Activated T-cell treated with anti-CD3 and anti-CD28 coated beads for 1 hour (primary cell): ENCODE measurements around the gene ZNF692.
A peak's percentile ranks its signal among the peaks of the same experiment; 100 is the strongest.

ENCODE experiments used
- DNase-seq: peaks from one replicate; pipeline ENCODE4 v3.0.0-alpha.2; 2020; ENCODE audit warnings: low read depth

ZNF692 gene

DNA sequence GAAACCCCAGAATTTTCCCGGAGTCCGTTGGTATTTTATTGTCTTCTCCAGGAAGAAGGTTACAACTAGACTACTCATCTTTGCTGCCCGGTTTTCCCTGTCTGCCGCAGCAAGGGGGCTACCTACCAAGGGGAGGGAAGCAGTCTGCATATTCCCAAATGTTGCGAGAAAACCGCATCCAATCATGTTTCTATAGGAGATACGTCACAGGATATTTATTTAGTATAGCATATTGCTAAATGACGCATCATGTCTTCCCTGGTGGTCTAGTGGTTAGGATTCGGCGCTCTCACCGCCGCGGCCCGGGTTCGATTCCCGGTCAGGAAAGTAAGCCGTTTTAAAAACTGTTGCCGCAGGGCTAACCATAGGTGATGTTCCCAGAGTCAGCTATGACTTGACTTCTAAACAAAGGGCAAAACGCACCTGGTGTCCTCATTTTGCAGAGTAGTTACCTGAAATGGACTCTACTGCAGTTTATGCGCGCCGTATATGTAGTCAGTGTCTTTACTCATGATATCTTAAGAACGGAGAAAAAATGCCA, 15.2 kb upstream of the ZNF692 start:
- peak; percentile 79 for DNase-seq

DNA sequence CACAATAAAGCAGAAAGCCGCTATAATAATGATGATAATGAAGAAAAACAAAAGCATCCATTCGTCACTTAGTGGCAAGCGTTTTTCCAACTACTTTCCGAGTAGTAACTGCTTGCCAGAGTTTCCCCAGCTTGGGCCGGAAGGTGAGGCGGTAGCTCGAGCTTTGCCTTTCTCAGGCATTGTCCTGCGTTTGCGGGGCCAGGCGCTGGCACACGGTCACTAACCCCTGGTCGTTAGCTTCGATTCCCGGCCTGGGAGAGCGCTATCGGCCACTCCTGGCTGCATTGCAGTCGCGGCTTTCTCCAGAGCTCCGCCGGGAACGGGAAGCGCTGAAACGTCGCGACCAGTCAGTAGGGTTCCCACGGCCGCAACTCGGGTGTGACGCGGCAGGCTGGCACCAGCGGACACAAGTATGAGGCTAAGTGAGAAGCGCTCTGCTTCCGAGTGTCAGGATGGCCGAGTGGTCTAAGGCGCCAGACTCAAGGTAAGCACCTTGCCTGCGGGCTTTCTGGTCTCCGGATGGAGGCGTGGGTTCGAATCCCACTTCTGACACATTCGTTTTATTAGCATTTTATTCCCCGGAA, 14.6 kb upstream of the ZNF692 start:
- peak; percentile 86 for DNase-seq

DNA sequence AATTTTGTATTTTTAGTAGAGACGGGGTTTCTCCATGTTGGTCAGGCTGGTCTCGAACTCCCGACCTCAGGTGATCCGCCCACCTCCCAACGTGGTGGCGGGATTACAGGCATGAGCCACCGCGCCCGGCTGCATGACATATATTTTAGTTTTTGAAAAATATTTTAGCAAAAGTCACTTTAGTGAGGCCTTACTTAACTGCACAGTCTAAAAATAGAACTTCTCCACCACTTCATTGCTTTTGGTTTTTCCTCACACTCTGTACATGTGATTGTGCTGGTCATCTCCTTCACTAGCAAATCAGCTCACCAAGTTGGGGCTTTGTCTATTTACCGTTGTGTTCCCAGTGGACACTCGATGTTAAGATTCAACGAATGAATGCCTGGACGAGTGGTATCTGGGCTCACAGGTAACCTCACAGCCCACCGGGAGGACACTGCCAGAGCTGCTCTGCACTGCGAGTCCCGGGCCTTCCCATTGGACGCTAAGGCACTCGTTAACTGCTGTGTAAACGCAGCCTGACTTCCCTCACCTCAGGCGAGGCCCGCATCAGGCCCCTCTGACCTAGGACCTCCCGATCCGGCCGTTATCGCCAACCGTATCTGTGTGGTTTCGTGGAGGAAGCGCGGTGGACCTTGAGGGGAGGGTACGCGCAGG, 14.0 kb upstream of the ZNF692 start:
- DNase-seq = no peak

DNA sequence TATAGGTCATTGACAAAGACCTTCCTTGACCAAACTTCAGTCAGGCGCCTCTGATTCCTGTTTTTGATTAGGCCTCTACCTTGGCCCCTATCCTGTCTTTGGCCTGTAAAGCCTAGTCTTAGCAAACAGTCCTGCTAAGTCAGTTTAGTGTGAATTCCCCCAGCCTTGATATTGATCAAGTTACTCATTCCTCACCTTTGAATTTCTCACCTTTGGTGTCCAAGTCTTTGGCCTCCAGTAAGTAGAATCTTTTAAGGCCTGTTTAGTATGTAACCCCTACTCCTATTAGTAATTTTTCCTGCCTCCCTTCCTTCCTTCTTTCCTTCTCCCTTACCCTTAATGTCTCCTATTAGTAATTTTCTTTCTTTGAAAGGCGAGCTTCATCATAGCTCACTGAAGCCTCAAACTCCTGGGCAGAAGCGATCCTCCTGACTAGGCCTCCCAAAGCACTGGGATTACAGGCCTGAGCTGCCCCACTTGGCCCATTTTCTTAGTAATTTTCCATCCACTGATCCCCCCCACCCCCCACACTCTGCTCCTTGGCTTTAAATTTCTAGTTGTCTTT, 13.0 kb upstream of the ZNF692 start:
- no peak for DNase-seq

DNA sequence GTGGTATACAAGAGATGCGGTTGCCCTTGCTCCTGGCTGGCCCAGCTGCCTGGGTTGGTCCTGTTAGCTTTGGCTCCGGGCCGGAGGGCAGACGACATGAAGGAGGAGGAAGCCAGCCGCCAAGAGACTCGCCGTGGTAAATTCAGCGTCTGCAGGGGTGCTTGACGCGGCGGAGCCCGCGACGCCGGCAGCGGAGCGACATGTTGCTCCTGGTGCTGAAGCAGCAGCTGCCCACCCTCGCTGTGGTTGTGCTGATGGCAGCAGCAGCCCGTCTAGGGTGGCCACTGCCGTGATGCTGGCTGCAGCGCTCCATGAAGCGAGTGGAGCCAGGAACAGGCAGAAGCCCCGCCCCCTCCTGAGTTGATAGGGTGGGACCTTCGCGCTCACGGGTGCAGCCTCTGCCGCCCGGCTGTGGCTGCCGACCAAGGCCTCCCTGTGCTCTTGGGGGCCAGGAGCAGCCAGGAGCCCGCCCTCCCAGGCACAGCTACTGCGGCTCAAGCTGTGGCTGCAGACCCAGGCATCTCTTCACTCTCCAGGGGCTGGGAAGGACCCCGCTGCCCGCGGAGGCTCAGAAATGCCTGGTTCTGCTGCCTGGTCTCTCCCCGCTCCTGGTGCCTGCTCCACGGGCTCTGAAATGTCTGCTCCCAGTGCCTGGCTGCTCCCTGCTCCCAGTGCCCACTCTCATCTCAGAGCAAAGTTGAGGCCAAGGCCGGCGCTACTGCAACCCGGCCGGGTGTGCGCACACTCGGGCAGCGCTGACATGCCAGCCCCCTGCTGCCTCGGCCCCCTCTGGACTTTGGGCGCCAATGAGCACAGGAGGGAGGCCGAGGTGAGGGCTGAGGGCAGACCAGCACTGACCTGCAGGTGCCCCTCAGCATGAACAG, 4.4 kb upstream of the ZNF692 start:
- peak; percentile 75 for DNase-seq

DNA sequence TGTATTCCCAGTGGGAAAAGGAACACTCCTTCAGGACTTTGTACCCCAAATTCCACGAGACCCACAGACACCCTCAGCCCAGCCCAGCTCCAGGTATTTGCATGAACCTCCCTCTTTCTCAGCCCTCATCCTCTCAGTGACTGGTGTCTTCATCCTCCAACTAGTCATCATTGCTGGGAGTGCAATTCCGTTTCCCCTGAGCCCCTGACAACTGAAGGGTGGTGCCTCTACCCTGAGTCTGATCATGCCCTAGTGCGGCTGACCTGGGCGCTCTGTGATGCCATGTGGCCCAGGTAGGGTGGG, 3.8 kb upstream of the ZNF692 start:
- no peak for DNase-seq

DNA sequence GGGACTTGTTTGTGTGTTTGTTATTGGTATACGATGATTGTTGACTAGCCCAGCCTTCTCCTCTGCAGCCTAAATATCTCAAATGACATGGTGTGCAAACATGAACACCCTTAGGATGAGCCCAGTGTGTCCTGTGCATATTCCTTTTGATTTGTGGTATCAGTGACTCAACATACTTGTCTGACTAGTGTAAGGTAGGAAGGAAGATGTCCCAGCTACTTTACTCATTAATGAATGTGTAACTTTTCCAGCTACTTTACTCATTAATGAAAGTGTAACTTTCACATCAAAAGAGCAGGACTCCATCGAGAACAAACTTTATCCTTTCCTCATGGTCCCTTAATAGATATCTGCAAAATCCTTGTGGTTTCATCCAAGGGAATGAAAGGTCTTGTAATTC, 2.7 kb upstream of the ZNF692 start:
- no peak for DNase-seq

DNA sequence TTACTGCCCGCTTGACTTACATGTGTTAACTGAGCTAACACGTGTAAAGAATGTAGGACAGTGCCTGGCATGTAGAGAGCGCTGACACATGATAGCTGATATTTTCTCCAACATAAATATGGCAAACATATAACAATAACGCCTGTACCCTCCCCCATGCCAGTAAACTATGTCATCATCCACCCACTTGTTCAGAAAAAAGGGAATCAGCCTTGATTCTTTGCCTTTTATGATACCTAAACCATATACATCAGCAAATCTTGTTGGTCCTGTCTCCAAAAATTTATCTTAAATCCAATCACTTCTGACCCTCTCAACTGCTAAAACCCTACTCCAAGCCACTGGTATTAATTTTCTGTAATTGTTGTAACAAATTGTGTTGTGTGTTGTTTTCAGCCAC, 1.1 kb upstream of the ZNF692 start:
- DNase-seq = no peak

DNA sequence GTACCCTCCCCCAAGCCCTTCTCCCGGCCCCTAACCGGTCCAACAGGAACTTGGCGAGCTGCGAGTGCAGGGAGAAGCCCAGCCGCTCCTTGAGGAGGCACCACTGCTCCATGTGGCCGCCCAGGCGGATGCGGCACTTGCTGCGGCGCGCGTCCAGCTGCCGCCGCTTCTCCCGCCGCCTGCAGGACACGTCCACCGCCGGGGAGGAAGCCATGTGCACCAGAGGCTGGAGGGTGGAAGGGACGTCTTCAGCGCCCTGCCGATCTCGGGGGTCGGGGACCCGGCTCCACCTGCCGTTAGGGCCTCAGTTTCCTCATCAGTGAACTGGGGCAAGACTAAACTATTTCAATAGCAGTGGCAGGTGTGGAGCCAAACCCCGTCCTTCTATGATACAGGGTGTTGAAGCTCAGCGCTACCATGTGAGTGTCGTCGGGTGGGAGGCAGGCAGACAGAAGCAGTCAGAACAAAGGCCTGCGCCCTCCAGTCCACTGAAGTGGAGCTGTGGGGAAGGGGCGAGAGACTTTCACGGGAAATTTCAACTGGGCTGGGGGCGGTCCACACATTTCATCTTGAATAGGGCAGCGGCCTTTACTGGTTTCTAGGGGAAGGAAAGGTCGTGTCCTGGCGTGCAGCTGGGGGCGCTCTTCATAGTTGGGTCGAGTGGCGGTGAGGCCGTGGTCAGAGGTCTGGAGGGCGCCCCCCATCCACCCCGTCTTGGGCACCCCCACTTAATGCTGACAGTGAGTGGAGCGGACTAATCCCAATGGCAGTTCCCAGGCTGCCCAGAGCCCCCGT, 592 bp downstream of the ZNF692 start:
- no peak for DNase-seq

DNA sequence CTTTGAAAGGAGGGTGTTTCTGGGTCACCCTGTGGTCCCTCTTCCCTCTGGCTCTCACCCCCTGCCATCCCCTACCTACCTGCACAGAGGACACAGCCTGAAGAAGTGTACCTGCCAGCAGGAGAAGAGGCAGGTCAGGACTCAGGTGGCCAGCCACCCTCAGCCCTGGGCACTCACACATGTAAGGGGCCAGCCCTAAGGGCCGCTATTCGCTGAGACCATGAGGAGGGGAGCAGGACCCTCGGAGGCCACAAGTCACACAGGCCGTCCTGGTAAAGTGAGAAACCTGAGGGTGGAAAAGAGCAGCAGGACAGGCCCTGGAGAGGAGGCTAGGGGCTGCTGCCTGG, 1.2 kb downstream of the ZNF692 start:
- DNase-seq = no peak

DNA sequence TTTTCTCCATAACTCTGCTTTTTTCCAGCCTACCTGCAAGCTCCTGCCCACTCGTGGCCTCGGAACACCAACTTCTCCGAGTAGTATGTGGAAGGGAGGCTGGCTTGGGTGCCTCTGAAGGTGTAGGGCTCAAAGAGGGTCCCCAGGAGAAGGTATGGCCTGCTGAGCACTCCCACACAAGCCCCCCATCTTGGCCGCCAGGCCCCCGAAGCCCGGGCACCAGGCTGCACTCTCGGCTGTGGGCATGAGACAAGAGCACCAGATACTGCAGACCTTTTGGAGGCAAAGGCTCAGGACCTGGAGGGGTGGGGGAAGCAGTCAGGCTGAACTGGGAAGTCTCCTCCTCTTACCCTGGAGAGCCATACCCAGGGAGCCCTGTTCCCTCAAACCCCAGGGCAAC, 1.7 kb downstream of the ZNF692 start:
- no peak for DNase-seq

DNA sequence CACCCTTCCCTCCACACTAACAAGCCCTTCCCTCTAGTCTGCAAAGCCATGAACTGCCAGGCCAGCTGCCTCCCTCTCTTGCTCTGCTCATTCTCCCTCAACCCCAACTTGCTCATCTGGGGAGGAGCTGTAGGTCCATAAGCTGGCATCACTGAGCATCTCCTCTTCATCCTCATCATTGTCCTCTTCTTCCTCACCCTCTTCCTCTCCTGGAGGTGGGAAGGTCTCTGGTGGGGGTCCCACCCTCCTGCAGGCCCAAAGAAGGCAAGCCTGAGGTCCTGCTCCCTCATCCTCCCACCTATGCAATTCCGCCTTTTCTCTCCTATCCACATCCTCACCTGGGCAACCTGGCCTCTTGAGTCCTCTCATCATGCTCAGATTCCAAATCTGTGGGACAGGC, 2.7 kb downstream of the ZNF692 start:
- no peak for DNase-seq

DNA sequence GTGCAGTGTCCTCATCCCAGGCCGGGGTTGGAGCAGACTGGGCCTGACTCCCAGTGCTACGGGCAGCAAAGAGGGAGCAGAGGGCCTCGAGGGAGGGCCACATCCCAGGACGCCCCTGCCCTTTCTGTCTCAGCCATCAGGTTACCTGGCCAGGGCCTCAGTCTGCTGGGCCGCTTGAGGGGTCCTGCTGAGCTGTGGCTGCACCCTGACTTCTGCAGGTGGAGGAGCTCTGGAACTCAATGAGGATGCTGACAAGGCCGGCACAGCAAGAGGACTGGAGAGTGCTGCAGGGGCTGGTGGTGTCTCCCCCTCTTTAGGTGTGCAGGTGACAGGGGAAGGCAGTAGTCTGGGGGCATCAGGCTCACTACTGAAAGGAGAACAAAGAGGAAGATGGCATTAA, 3.3 kb downstream of the ZNF692 start:
- DNase-seq = no peak

DNA sequence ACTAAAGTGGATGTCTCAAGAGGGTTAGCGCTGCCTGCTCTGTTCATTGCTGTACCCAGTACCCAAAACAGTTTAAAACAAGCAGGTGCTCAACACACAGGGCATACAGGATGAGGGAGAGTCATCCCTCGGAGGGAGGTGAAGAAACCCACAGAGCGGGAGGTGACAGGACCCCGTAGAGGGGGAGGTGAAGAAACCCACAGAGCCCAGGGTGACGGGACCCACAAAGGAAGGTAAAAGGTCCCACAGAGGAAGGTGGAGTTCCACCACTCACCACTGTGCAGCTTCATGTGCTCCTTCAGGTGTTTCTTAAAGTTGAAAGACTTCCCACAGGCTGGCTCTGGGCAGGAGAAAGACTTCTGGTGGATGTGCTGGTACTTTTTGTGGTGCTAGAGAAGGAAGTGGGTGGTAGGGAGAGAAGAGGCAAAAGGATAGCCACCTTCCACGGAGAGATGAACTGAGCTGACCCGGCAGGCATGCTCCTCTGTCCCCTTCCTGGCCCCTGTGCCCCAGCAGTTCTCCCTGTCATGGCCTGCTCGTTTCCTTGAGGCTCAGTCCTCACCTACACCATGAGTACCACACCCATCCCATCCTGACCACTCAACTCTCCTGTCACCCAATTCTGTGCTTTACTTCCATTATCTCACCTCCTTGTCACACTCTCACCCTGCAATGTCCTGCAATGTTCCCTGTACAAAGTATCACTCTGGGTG, 5.1 kb downstream of the ZNF692 start:
- no peak for DNase-seq

DNA sequence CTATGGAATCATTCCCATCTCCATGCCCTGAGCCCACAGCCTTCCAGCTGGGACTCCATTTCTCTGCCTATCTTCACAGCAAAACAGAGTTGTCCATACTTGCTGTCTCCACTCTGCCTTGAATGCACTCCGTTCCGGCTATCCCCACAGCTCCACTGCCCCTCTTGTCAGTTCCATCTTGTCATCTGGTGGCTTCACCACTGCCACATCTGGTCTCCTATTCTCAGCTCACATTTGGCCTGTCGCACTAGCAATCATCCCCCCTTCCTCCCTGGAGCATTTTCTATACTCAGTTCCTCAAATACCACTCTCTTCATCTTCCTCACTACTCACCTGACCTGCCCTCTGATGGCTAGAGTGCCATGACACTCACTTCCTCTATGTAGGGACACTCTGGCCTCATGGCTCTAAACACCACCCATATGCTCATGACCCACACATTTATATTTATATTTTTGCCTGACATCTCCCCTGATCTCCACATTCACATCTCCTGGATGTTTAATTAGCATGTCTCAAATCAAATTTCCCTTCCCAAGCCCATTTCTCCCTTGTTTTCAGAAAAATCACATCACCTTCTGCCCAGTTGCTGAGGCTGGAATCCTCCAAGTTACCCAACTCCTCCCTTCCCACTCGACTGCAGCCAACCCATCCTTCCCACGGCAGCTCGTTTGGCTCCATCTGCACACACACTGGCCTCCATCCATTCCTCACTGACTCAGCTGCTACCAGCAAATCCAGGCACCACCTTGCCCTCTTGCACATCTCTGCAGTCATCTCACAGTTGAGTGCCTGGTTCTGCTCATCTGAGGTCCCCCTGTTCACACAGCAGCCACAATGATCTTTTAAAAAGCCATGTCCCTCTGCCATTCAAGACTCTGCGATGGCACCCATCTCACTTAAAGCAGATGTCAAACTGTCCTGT, 6.1 kb downstream of the ZNF692 start:
- DNase-seq = no peak

DNA sequence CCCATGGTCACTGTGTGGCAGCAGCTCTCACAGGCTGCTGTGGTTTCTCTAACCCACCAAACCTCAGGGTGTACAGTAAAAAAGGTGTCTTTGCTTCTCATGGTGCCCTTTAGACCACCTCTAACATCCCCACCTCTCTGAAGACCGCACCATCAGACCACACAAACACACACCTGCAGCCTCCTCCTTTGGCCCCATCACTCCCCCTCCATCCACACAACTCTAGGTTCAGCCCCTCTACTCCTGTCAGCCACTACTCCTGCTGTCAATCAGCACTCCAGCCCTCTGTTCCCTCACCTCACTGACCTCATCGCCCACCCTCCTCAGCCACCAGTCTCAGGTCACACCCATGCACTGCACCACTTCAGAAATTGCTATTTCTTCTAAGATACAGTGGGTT, 7.5 kb downstream of the ZNF692 start:
- no peak for DNase-seq

DNA sequence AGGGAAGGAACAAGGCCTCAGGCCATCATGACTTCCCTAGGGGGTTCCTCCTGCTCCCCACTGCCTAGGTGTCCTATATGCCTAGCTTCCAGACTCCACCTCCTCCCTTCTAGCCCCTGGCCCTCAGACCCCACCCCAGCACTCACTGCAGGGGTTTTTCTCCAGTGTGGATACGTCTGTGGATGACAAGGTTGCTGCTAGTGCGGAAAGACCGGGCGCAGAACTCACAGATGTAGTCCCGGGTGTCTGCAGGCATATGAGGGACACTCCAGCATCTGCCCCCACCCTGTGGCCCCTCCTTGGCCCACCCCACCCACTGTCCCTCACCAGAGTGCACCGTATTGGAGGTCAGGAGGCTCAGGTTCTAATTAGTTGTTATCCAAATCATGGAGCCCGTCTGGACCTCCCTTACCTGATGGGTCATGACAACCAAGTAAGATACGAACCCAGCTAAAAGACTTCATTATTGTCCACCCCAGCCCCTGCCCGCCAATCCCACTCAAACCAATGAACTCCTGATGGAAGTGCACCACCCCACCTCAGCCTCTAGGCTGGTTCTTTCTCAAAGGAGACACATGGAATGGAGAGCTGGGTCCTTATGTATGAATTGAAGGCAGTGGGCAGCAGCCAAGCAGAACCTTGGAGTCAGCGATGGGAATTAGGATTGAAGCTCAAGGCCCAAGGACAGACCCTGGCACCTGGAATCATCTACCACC, 8.2 kb downstream of the ZNF692 start:
- DNase-seq = no peak

DNA sequence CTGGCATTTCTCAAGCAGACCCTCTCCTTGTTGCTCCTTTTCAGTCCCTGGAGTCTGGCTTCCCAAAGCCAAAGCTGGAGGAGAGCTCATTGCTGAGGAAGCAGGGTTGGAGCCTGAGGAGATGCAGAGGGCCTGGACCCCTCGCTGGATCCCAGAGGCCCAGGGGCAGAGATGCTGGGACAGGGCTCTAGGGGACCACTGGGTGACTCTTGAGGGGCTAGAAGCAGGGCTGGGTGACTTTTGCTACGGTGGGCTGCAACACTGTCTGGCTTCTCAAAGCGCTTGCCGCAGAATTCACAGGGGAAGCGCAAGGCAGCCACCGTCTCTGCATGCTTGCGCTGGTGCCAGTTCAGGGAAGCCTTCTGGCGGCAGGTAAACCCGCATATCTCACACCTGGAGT, 8.8 kb downstream of the ZNF692 start:
- no peak for DNase-seq

DNA sequence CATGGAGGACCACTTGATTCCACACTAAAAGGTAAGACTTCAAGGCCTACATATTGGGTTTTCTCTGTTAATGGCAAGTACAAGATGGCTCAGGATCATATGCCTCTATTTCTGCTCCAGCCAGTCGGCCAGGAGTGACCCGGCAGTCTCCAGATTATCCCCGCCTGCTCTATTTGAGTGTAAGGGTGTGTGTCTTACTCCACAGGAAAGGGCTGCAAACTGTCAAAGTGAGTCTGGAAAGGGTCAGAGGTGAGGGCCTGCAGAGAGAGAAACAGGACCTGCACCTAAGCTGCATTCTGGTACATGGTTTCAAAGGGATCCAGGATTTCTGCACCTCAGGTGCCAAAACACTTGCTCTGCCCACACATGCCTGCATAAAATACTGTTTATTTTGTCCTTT, 9.2 kb downstream of the ZNF692 start:
- DNase-seq = no peak

DNA sequence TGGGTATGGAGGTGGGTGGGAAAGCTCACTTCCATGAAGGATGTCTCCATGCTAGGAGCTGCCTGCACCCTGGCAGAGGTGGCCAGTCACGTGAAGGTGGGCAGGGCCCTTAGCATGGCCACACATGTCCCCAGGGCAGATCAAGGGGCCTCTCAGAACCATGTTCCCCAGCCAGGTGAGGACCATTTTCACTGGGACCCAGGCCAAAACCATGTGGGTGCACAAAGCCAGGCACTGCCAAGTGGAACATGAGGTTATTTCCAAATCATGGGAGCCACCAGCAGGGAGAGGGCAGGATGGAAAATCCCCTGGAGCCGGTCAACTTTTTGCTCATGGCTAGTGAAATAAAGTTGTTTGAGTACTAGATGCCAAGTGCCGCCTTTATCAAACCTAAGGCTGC, 9.7 kb downstream of the ZNF692 start:
- DNase-seq = no peak
